HepG2 (cell line): ENCODE measurements around the gene ABCC10. TPM values are rescaled to one million over a fixed set of nuclear protein-coding genes. Genes with fewer than 3 reads are reported as not detected.

ENCODE experiments used
- CAMTA2 ChIP-seq: sonication (generic); formaldehyde crosslinking; IDR thresholded peaks from 2 replicates; pipeline ENCODE4 v1.4.0; 2020; ENCODE audit warnings: mild to moderate bottlenecking, missing genetic modification reagents, borderline replicate concordance
- CENPX ChIP-seq: sonication (generic); formaldehyde crosslinking; IDR thresholded peaks from 2 replicates; pipeline ENCODE4 v1.9.0; 2021; ENCODE audit warnings: mild to moderate bottlenecking, missing genetic modification reagents, moderate library complexity
- DRAP1 ChIP-seq: IDR thresholded peaks from 2 replicates; pipeline ENCODE4 v1.6.1; 2016; ENCODE audit warnings: missing genetic modification reagents, missing compliant biosample characterization
- ETV5 ChIP-seq: IDR thresholded peaks from 2 replicates; pipeline ENCODE4 v1.6.1; 2018; ENCODE audit warnings: missing biosample characterization, missing genetic modification reagents, inconsistent platforms, borderline replicate concordance
- HIVEP1 ChIP-seq: sonication (generic); formaldehyde crosslinking; IDR thresholded peaks from 2 replicates; pipeline ENCODE4 v1.4.0; 2020; ENCODE audit warnings: mild to moderate bottlenecking, missing genetic modification reagents
- HNF4G ChIP-seq, 2 experiments: sonication (generic) in 1 of 2; formaldehyde crosslinking in 1 of 2; IDR thresholded peaks; 2 replicates each; pipeline versions ENCODE4 v1.4.0 to v1.6.1; 2011 to 2020; ENCODE audit warnings: borderline replicate concordance in 2 of 2, low read depth in 2 of 2, mild to moderate bottlenecking in 2 of 2, low read length in 1 of 2, missing genetic modification reagents in 1 of 2, moderate library complexity in 1 of 2
- HNRNPUL1 ChIP-seq: fragments of 200-400 bp; formaldehyde crosslinking; IDR thresholded peaks from 2 replicates; pipeline ENCODE4 v1.6.1; 2017; ENCODE audit warnings: low read depth, mild to moderate bottlenecking, low read length, moderate library complexity
- HOXD1 ChIP-seq: sonication (generic); formaldehyde crosslinking; IDR thresholded peaks from 2 replicates; pipeline ENCODE4 v1.5.0; 2020; ENCODE audit warnings: missing genetic modification reagents
- KLF12 ChIP-seq: sonication (generic); formaldehyde crosslinking; IDR thresholded peaks from 2 replicates; pipeline ENCODE4 v1.4.0; 2020; ENCODE audit warnings: missing genetic modification reagents, borderline replicate concordance
- MAFF ChIP-seq: IDR thresholded peaks from 2 replicates; pipeline ENCODE4 v1.6.1; 2011; ENCODE audit warnings: low read depth, low read length, improper control_type of control experiment
- PRMT3 ChIP-seq: sonication (generic); formaldehyde crosslinking; IDR thresholded peaks from 2 replicates; pipeline ENCODE4 v1.8.1; 2022; ENCODE audit warnings: low read depth, mild to moderate bottlenecking, moderate library complexity, missing genetic modification reagents, borderline replicate concordance
- REST ChIP-seq, 2 experiments: IDR thresholded peaks; 2 replicates each; pipeline ENCODE4 v1.6.1; 2011 to 2012; ENCODE audit warnings: low read length in 2 of 2, borderline replicate concordance in 1 of 2, low read depth in 1 of 2, mild to moderate bottlenecking in 1 of 2, moderate library complexity in 1 of 2
- SIX1 ChIP-seq: sonication (generic); formaldehyde crosslinking; IDR thresholded peaks from 2 replicates; pipeline ENCODE4 v1.4.0; 2020; ENCODE audit warnings: missing genetic modification reagents, borderline replicate concordance
- TBX2 ChIP-seq: sonication (generic); formaldehyde crosslinking; IDR thresholded peaks from 2 replicates; pipeline ENCODE4 v1.5.0; 2020; ENCODE audit warnings: missing genetic modification reagents, mild to moderate bottlenecking, borderline replicate concordance
- TCF7L2 ChIP-seq: IDR thresholded peaks from 2 replicates; pipeline ENCODE4 v1.6.1; 2011; ENCODE audit warnings: mild to moderate bottlenecking, low read depth, low read length, moderate library complexity
- THYN1 ChIP-seq: sonication (generic); formaldehyde crosslinking; IDR thresholded peaks from 2 replicates; pipeline ENCODE4 v1.8.1; 2023; ENCODE audit warnings: low read depth, mild to moderate bottlenecking, moderate library complexity, missing genetic modification reagents, borderline replicate concordance
- TP53 ChIP-seq: sonication (generic); formaldehyde crosslinking; conservative IDR thresholded peaks from 2 replicates; pipeline ENCODE4 v1.4.0; 2020; ENCODE audit warnings: missing genetic modification reagents
- ZBTB21 ChIP-seq: sonication (generic); formaldehyde crosslinking; IDR thresholded peaks from 2 replicates; pipeline ENCODE4 v1.4.0; 2020; ENCODE audit warnings: missing genetic modification reagents
- ZFP37 ChIP-seq: sonication (generic); formaldehyde crosslinking; IDR thresholded peaks from 2 replicates; pipeline ENCODE4 v1.4.0; 2020; ENCODE audit warnings: missing genetic modification reagents, borderline replicate concordance
- ZNF263 ChIP-seq: sonication (generic); formaldehyde crosslinking; IDR thresholded peaks from 2 replicates; pipeline ENCODE4 v1.4.0; 2020; ENCODE audit warnings: missing genetic modification reagents
- ZNF550 ChIP-seq: sonication (generic); formaldehyde crosslinking; IDR thresholded peaks from 2 replicates; pipeline ENCODE4 v1.4.0; 2020; ENCODE audit warnings: mild to moderate bottlenecking, missing genetic modification reagents, borderline replicate concordance
- ZSCAN31 ChIP-seq: sonication (generic); formaldehyde crosslinking; IDR thresholded peaks from 2 replicates; pipeline ENCODE4 v1.5.0; 2020; ENCODE audit warnings: low read depth, mild to moderate bottlenecking, missing genetic modification reagents
- polyA plus RNA-seq, 8 experiments: library from polyadenylated mRNA; depleted of rRNA in 3 of 8; stranded (reverse) in 7 of 8; unstranded in 1 of 8; fragments of >200 nt; fragmentation: Illumina TruSeq in 4 of 8; extraction: Trizol in 4 of 8; gene quantifications; 2 replicates each; pipeline versions ENCODE4 v1.2.1 to v1.2.3, GENCODE V29; 2011 to 2016; ENCODE audit warnings: low read depth in 4 of 8, missing spikeins in 1 of 8, mixed read lengths in 1 of 8; ENCODE audit not compliant: insufficient read depth in 1 of 8
- total RNA-seq, 5 experiments: library from RNA; depleted of rRNA; stranded (reverse); fragments of >200 nt; fragmentation: Illumina TruSeq; extraction: Trizol; gene quantifications; 2 replicates each; pipeline ENCODE4 v1.2.3, GENCODE V29; 2016; ENCODE audit warnings: low read depth in 1 of 5
- TF ChIP-seq, protein P1 (sequence below): sonication (generic); formaldehyde crosslinking; IDR thresholded peaks from 2 replicates; pipeline ENCODE4 v1.9.0; 2021; ENCODE audit warnings: missing genetic modification reagents, borderline replicate concordance

Gene ABCC10
- total and polyA plus RNA-seq, 2 of the 13 experiments (the other 11 are each of a cell fraction or from before 2014, with no cell fraction given): 16.0 to 24.3 TPM

- peak in 1 of 2 experiments; percentile 69; a peak in 1 of 4 replicates for TF ChIP-seq REST (IDR thresholded peaks at IDR 0.05; ENCODE audit: borderline replicate concordance in 1 of 2, low read depth in 1 of 2, low read length in 2 of 2)
- no peak for TF ChIP-seq THYN1 (CRISPR knock-in tag)
- no peak for TF ChIP-seq CENPX (CRISPR knock-in tag)
- peak; percentile 94 for TF ChIP-seq ZFP37 (CRISPR knock-in tag)
- no peak for TF ChIP-seq HNRNPUL1
- no peak for TF ChIP-seq HOXD1 (CRISPR knock-in tag)
- no peak for TF ChIP-seq MAFF
- TF ChIP-seq, protein P1, sequence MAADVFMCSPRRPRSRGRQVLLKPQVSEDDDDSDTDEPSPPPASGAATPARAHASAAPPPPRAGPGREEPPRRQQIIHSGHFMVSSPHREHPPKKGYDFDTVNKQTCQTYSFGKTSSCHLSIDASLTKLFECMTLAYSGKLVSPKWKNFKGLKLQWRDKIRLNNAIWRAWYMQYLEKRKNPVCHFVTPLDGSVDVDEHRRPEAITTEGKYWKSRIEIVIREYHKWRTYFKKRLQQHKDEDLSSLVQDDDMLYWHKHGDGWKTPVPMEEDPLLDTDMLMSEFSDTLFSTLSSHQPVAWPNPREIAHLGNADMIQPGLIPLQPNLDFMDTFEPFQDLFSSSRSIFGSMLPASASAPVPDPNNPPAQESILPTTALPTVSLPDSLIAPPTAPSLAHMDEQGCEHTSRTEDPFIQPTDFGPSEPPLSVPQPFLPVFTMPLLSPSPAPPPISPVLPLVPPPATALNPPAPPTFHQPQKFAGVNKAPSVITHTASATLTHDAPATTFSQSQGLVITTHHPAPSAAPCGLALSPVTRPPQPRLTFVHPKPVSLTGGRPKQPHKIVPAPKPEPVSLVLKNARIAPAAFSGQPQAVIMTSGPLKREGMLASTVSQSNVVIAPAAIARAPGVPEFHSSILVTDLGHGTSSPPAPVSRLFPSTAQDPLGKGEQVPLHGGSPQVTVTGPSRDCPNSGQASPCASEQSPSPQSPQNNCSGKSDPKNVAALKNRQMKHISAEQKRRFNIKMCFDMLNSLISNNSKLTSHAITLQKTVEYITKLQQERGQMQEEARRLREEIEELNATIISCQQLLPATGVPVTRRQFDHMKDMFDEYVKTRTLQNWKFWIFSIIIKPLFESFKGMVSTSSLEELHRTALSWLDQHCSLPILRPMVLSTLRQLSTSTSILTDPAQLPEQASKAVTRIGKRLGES (CRISPR knock-in tag): no peak
- TF ChIP-seq DRAP1 (CRISPR knock-in tag): peak; percentile 63
- TF ChIP-seq PRMT3 (CRISPR knock-in tag): no peak
- no peak for TF ChIP-seq KLF12
- no peak; the same call in 1 of the 2 replicates for TF ChIP-seq ETV5
- TF ChIP-seq ZNF550: no peak
- no peak; the same call in 1 of the 2 replicates for TF ChIP-seq TBX2 (CRISPR knock-in tag)
- TF ChIP-seq ZBTB21 (CRISPR knock-in tag): no peak
- no peak for TF ChIP-seq ZSCAN31 (CRISPR knock-in tag)
- TF ChIP-seq TCF7L2: no peak
- TF ChIP-seq TP53 (CRISPR knock-in tag): no peak; the same call in 1 of the 2 replicates
- 0 out of 2 replicates have a peak, but pooled peaks have one; percentile 60 for TF ChIP-seq ZNF263 (CRISPR knock-in tag)
- TF ChIP-seq HNF4G (IDR thresholded peaks at IDR 0.05; ENCODE audit: borderline replicate concordance, low read depth, low read length): peak; percentile 99
- no peak; the same call in 1 of the 2 replicates for TF ChIP-seq HNF4G (CRISPR knock-in tag; IDR thresholded peaks at IDR 0.05; ENCODE audit: borderline replicate concordance, low read depth)
- TF ChIP-seq CAMTA2: no peak
- TF ChIP-seq SIX1 (CRISPR knock-in tag): no peak; the same call in 1 of the 2 replicates
- no peak for TF ChIP-seq HIVEP1 (CRISPR knock-in tag)
Observed at GRCh38 chr6:43490523-43490939, 63.2 kb downstream of the ABCC10 start (continued).
